Measurements from ENCODE around the gene C16orf78.

The C16orf78 gene

DNA sequence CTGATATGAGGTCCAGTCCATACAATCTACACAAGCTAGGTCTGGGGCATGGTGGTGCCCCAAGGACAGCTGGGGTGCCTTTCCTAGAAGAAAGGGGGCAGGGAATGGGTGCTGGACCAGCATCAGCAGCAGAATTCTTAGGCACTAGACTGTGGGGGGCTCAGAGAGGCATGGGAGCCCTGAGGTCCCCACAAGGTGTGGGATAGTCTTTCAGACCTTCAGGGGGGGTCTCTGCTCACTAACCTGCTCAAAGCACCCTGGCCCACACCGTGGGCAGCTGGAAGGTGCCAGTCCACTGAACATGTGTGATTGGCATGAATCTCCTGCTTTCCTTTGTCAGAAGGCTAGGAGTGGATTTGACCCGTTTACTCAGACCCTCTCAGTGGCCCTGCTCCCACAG is 26.1 kb upstream of the C16orf78 start:
- no peak overlapping the region for H3K4me3 ChIP-seq (ENCODE audit: control insufficient read depth, low read depth, low read length)
- DNase-seq (ENCODE audit: low read depth) = no peak
- TF ChIP-seq, protein P1, sequence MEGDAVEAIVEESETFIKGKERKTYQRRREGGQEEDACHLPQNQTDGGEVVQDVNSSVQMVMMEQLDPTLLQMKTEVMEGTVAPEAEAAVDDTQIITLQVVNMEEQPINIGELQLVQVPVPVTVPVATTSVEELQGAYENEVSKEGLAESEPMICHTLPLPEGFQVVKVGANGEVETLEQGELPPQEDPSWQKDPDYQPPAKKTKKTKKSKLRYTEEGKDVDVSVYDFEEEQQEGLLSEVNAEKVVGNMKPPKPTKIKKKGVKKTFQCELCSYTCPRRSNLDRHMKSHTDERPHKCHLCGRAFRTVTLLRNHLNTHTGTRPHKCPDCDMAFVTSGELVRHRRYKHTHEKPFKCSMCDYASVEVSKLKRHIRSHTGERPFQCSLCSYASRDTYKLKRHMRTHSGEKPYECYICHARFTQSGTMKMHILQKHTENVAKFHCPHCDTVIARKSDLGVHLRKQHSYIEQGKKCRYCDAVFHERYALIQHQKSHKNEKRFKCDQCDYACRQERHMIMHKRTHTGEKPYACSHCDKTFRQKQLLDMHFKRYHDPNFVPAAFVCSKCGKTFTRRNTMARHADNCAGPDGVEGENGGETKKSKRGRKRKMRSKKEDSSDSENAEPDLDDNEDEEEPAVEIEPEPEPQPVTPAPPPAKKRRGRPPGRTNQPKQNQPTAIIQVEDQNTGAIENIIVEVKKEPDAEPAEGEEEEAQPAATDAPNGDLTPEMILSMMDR (IDR thresholded peaks at IDR 0.05; ENCODE audit: control insufficient read depth, insufficient read depth, low read depth, low read length, missing control alignments) = no peak

DNA sequence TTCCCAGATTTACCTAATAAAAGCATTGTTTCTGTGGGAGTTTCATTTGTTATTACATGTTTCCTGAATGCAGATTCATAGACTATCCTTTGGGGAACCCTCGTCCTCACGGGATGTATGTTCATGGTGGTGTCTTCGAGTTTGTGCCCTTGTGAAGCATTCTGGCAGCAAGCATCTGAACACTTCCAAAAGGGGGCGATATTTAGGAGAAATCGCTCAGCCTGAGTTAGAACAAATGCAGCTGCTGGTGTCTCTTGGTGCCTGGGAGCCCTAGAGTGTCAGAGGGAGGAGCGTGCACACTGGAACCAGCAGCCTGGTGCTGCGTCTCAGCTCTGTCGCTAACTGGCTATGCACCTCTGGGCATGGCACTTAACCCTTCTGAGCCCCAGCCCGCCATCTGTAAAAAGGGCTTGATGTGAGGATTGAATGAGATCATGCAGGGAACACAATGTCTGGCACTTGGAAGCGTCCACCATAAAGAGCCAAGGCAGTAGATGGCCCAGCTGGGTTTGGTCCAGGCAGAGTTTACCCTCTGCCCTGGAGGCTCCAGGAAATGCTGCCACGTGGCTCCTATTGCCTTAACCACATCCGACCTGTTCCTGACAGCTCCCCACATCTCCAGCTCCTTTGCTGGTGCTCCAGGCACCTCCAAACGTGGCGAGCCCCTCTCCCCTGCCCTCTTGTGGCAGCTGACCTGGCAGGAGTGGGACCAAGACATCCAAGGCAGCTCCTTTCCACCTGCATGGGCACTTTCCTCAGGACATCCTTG is 25.0 kb upstream of the C16orf78 start:
- TF ChIP-seq, protein P1 (IDR thresholded peaks at IDR 0.05; ENCODE audit: control insufficient read depth, insufficient read depth, low read depth, low read length, missing control alignments) = no peak
- H3K4me3 ChIP-seq (ENCODE audit: control insufficient read depth, low read depth, low read length) = no peak overlapping the region
- DNase-seq (ENCODE audit: low read depth) = no peak

DNA sequence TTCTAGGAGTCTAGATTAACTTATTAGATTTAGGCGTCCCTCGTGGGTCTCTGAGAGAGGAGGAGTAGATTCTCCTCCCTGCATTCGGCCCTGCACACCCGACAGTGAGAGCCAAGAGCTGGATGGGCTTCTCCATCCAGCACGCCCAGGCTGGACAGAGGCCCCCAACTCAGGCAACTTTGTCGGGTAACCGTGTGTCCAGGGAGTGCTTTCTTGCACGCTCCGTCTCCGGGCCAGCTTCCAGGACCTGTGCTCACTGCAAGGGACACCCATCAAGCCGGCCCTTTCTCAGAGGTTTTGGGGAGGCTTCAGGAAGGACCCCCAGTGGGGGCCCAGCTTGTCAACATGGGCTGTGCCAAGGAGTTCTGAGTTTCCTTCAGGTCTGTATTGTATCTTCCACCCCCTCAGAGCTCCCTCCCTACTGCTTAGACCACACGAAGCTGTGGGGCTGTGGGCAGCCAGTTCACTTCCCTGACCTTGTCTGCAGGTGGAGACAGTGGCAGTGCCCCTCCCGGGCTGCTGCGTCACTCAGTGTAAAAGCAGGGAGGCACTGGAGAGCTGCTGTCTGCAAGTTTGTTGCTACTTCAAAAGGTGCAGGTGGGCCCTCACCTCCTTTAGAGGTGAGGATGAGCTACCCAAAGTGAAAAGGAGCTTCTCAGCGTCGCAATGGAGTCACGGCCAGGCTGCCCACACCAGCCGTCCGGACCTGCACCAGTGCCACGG is 24.0 kb upstream of the C16orf78 start:
- no peak overlapping the region for H3K4me3 ChIP-seq (ENCODE audit: control insufficient read depth, low read depth, low read length)
- TF ChIP-seq, protein P1 (IDR thresholded peaks at IDR 0.05; ENCODE audit: control insufficient read depth, insufficient read depth, low read depth, low read length, missing control alignments) = no peak
- no peak for DNase-seq (ENCODE audit: low read depth)

DNA sequence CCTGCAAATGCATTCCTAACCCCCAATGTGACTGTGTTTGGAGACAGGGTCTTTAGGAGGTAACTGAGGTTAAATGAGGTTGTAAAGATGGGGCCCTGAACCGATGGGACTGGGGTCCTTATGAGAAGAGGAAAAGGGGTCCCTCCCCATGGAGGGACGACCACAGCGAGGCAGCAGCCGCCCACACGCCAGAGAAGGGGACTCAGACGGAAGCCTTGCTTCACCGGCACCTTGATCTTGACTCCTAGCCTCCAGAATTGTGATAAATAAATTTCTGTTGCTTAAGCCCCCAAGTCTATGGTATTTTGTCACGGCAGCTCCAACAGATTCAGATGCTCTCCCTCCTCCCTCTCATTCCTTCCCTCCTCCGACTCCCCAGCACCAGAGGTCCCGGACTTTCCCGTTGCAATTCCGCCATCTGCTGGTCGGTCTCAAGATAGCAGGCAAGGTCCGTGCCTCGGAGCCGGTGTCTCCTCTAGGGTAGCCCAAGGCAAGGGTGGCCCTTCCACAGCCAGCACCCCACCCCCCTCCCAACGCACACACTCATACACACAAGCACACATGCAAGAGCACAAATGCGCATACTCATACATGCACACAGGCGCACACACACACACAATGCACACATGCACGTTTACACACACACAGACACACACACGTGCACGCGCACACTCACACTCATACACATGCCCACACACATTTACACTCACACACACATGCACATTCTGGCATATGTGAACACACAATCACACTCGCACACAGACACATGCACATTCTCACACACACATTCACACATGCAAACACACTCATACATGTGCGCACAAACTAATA is 23.1 kb upstream of the C16orf78 start:
- DNase-seq (ENCODE audit: low read depth) = no peak
- H3K4me3 ChIP-seq (ENCODE audit: control insufficient read depth, low read depth, low read length) = no peak overlapping the region
- TF ChIP-seq, protein P1 (IDR thresholded peaks at IDR 0.05; ENCODE audit: control insufficient read depth, insufficient read depth, low read depth, low read length, missing control alignments) = peak; percentile 93

DNA sequence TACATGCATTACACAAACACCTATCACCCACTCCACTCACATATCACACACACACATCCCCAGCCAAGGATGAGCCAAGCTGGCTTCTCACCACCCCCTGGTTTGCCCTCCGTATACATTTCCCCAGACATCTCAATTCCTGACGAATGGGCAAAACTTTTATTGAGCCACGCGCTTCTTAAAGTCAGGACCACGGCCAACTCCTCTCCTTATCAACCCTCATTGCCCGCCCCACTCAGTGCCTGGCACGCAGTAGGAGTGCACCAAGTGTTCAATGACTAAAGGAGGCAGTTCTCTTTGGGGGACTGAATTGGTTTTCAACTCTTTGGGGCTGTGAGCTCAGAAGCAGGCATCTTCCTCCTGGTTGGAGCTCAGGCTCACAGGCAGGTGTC is 22.5 kb upstream of the C16orf78 start:
- TF ChIP-seq, protein P1 (IDR thresholded peaks at IDR 0.05; ENCODE audit: control insufficient read depth, insufficient read depth, low read depth, low read length, missing control alignments) = no peak
- no peak for DNase-seq (ENCODE audit: low read depth)

DNA sequence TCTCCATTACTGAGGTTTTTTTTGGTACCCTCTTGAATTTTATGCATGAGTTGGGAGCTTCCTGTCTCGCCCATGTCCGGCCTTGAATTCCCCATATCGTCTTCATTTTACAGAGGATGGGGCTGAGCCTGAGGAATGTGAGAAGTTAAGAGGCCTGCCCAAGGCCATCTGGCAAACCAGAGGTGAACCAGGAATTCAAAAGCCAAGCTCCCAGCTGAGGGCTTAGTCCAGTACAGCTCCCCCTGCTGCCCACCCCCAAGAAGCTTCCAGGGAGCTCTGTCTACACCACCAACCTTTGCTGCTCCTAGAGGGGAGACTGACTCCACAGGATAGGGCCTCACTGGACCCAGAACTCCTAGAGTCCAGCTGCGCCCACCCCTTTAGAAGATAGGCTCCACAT is 20.7 kb upstream of the C16orf78 start:
- TF ChIP-seq, protein P1 (IDR thresholded peaks at IDR 0.05; ENCODE audit: control insufficient read depth, insufficient read depth, low read depth, low read length, missing control alignments) = peak; percentile 38
- DNase-seq (ENCODE audit: low read depth) = no peak
- no peak overlapping the region for H3K4me3 ChIP-seq (ENCODE audit: control insufficient read depth, low read depth, low read length)

More for the DNA sequence above, 22.5 kb upstream of the C16orf78 start:
- H3K4me3 ChIP-seq (ENCODE audit: control insufficient read depth, low read depth, low read length) = no peak overlapping the region
